Chondrocyte (in vitro differentiated cells): Measurements from ENCODE around the gene ACSBG1. TPM values are rescaled to one million over a fixed set of nuclear protein-coding genes. Genes with fewer than 3 reads are reported as not detected.
A peak's percentile ranks its signal among the peaks of the same experiment; 100 is the strongest.

ENCODE experiments used
- DNase-seq: peaks from one replicate; pipeline ENCODE4 v3.0.0; 2021; ENCODE audit warnings: mixed read lengths, low spot score
- H3K27ac Mint-ChIP-seq: one replicate; pipeline ENCODE4 v1.8.0; 2021; ENCODE audit warnings: mild to moderate bottlenecking, moderate library complexity, mixed read lengths; ENCODE audit not compliant: unreplicated experiment
- H3K27me3 Mint-ChIP-seq: 2 replicates; pipeline ENCODE4 v1.8.0; 2021; ENCODE audit warnings: low read depth, mixed read lengths
- H3K36me3 Mint-ChIP-seq: 2 replicates; pipeline ENCODE4 v1.8.0; 2021; ENCODE audit warnings: low read depth, mixed read lengths
- H3K4me1 Mint-ChIP-seq: 2 replicates; pipeline ENCODE4 v1.8.0; 2021; ENCODE audit warnings: low read depth, mild to moderate bottlenecking, mixed read lengths
- H3K4me3 Mint-ChIP-seq: one replicate; pipeline ENCODE4 v1.8.0; 2021; ENCODE audit warnings: mild to moderate bottlenecking, moderate library complexity, mixed read lengths; ENCODE audit not compliant: unreplicated experiment
- H3K9me3 Mint-ChIP-seq: 2 replicates; pipeline ENCODE4 v1.8.0; 2021; ENCODE audit warnings: low read depth, mixed read lengths
- CTCF ChIP-seq: fragments of 200-600 bp; sonication (generic); IDR thresholded peaks from 2 replicates; pipeline ENCODE4 v1.5.0; 2021; ENCODE audit warnings: antibody characterized with exemption, mild to moderate bottlenecking, moderate library complexity
- total RNA-seq: library from RNA; stranded (reverse); gene quantifications from 3 replicates; pipeline ENCODE4 v1.2.1, GENCODE V29; 2021

The ACSBG1 gene
- total RNA-seq, 1 donor from 2014 or later, result not detected

- H3K27ac Mint-ChIP-seq, result no peak overlapping the region
- no peak for TF ChIP-seq CTCF
- no peak for DNase-seq
- no peak overlapping the region for H3K4me3 Mint-ChIP-seq
- H3K9me3 Mint-ChIP-seq, result no peaks in the 10 kb centered on the region
- peaks cover 3% of the 10 kb centered on the region for H3K4me1 Mint-ChIP-seq
- peaks cover 2% of the 10 kb centered on the region for H3K27me3 Mint-ChIP-seq
- no peaks in the 10 kb centered on the region for H3K36me3 Mint-ChIP-seq
Measured at GRCh38 chr15:78244101-78244500, 9.7 kb upstream of the ACSBG1 start.

- Mint-ChIP-seq H3K9me3 (no peaks in the 10 kb centered on the region), H3K4me1 (peaks cover 3% of the 10 kb centered on the region), H3K27ac (no peak overlapping the region), H3K27me3 (peaks cover 2% of the 10 kb centered on the region), H3K4me3 (no peak overlapping the region), H3K36me3 (no peaks in the 10 kb centered on the region)
- TF ChIP-seq CTCF, result no peak
- no peak for DNase-seq
Measured at GRCh38 chr15:78243491-78243941, 9.2 kb upstream of the ACSBG1 start.

GRCh38 chr15:78243058-78243457, 8.7 kb upstream of the ACSBG1 start:
- TF ChIP-seq CTCF, result no peak
- peaks cover 2% of the 10 kb centered on the region for H3K27me3 Mint-ChIP-seq
- H3K9me3 Mint-ChIP-seq, result no peaks in the 10 kb centered on the region
- H3K4me1 Mint-ChIP-seq, result peaks cover 3% of the 10 kb centered on the region
- no peak overlapping the region for H3K27ac Mint-ChIP-seq
- no peak overlapping the region for H3K4me3 Mint-ChIP-seq
- H3K36me3 Mint-ChIP-seq, result no peaks in the 10 kb centered on the region
- no peak for DNase-seq

- no peak for DNase-seq
- Mint-ChIP-seq H3K27me3 (peaks cover 2% of the 10 kb centered on the region), H3K36me3 (no peaks in the 10 kb centered on the region), H3K4me3 (no peak overlapping the region), H3K4me1 (peaks cover 3% of the 10 kb centered on the region), H3K9me3 (no peaks in the 10 kb centered on the region), H3K27ac (no peak overlapping the region)
- TF ChIP-seq CTCF, result peak; percentile 70
Measured at GRCh38 chr15:78242128-78242527, 7.8 kb upstream of the ACSBG1 start.

- peaks cover 2% of the 10 kb centered on the region for H3K27me3 Mint-ChIP-seq
- peak; percentile 93 for TF ChIP-seq CTCF
Measured at GRCh38 chr15:78241017-78241416, 6.7 kb upstream of the ACSBG1 start.

More at GRCh38 chr15:78241017-78241416, 6.7 kb upstream of the ACSBG1 start:
- no peak for DNase-seq
- H3K4me1 Mint-ChIP-seq, result peaks cover 3% of the 10 kb centered on the region
- H3K4me3 Mint-ChIP-seq, result no peak overlapping the region
- H3K36me3 Mint-ChIP-seq, result no peaks in the 10 kb centered on the region
- H3K27ac Mint-ChIP-seq, result no peak overlapping the region
- H3K9me3 Mint-ChIP-seq, result no peaks in the 10 kb centered on the region
